ENCODE results near the gene OGFOD2.

Gene OGFOD2

GRCh38 chr12:122974892-122975789 lies at the start of gene OGFOD2:
TSS of gene OGFOD2 (plus strand) at chr12:122975244. CDS start at chr12:122975252, 8 bp downstream.
- peak within 1 kb of the TSS; percentile 97 for H3K27ac ChIP-seq (ENCODE audit: low read length)
- H3K9ac ChIP-seq (ENCODE audit: low read length in 2 of 2): peak within 1 kb of the TSS; percentile 95 to 96
- peak within 1 kb of the TSS; percentile 85 to 98 for H3K4me3 ChIP-seq (ENCODE audit: low read length in 2 of 2)
- H3K4me1 ChIP-seq (ENCODE audit: control insufficient read depth, insufficient read depth, low read length): peaks cover 40% of the 10 kb centered on the region
- H3K36me3 ChIP-seq (ENCODE audit: control insufficient read depth in 2 of 2, insufficient read depth in 2 of 2, low read length in 2 of 2): peaks cover 0 to 9% of the 10 kb centered on the region in 2 donors
- no peaks in the 10 kb centered on the region for H3K27me3 ChIP-seq (ENCODE audit: control insufficient read depth in 1 of 2, insufficient read depth in 2 of 2, low read length in 2 of 2)
- no peaks in the 10 kb centered on the region for H3K9me3 ChIP-seq (ENCODE audit: control insufficient read depth in 2 of 2, low read length in 2 of 2)

GRCh38 chr12:122927756-122928403 lies 47.2 kb upstream of the OGFOD2 start:
- H3K36me3 ChIP-seq (ENCODE audit: control insufficient read depth in 2 of 2, insufficient read depth in 2 of 2, low read length in 2 of 2): peaks cover 0 to 2% of the 10 kb centered on the region in 2 donors
- H3K4me3 ChIP-seq (ENCODE audit: low read length in 2 of 2): no peak overlapping the region
- no peaks in the 10 kb centered on the region for H3K9me3 ChIP-seq (ENCODE audit: control insufficient read depth in 2 of 2, low read length in 2 of 2)
- H3K27me3 ChIP-seq (ENCODE audit: control insufficient read depth in 1 of 2, insufficient read depth in 2 of 2, low read length in 2 of 2): no peaks in the 10 kb centered on the region
- no peaks in the 10 kb centered on the region for H3K4me1 ChIP-seq (ENCODE audit: control insufficient read depth, insufficient read depth, low read length)
- no peak overlapping the region for H3K27ac ChIP-seq (ENCODE audit: low read length)
- no peak overlapping the region for H3K9ac ChIP-seq (ENCODE audit: low read length in 2 of 2)

GRCh38 chr12:122928404-122929147 lies 46.5 kb upstream of the OGFOD2 start:
- H3K36me3 ChIP-seq (ENCODE audit: control insufficient read depth in 2 of 2, insufficient read depth in 2 of 2, low read length in 2 of 2): peaks cover 0 to 2% of the 10 kb centered on the region in 2 donors
- H3K27me3 ChIP-seq (ENCODE audit: control insufficient read depth in 1 of 2, insufficient read depth in 2 of 2, low read length in 2 of 2): no peaks in the 10 kb centered on the region
- no peaks in the 10 kb centered on the region for H3K9me3 ChIP-seq (ENCODE audit: control insufficient read depth in 2 of 2, low read length in 2 of 2)
- no peaks in the 10 kb centered on the region for H3K4me1 ChIP-seq (ENCODE audit: control insufficient read depth, insufficient read depth, low read length)
- H3K9ac ChIP-seq (ENCODE audit: low read length in 2 of 2): no peak overlapping the region
- no peak overlapping the region for H3K4me3 ChIP-seq (ENCODE audit: low read length in 2 of 2)
- H3K27ac ChIP-seq (ENCODE audit: low read length): no peak overlapping the region

GRCh38 chr12:122929148-122929538 lies 45.9 kb upstream of the OGFOD2 start:
- Histone ChIP-seq H3K27ac (ENCODE audit: low read length) (no peak overlapping the region), H3K9me3 (ENCODE audit: control insufficient read depth in 2 of 2, low read length in 2 of 2) (no peaks in the 10 kb centered on the region), H3K4me3 (ENCODE audit: low read length in 2 of 2) (no peak overlapping the region), H3K9ac (ENCODE audit: low read length in 2 of 2) (no peak overlapping the region), H3K27me3 (ENCODE audit: control insufficient read depth in 1 of 2, insufficient read depth in 2 of 2, low read length in 2 of 2) (no peaks in the 10 kb centered on the region), H3K4me1 (ENCODE audit: control insufficient read depth, insufficient read depth, low read length) (no peaks in the 10 kb centered on the region), H3K36me3 (ENCODE audit: control insufficient read depth in 2 of 2, insufficient read depth in 2 of 2, low read length in 2 of 2) (peaks cover 0 to 2% of the 10 kb centered on the region in 2 donors)

GRCh38 chr12:122929812-122930211 lies 45.2 kb upstream of the OGFOD2 start:
- no peaks in the 10 kb centered on the region for H3K9me3 ChIP-seq (ENCODE audit: control insufficient read depth in 2 of 2, low read length in 2 of 2)
- H3K36me3 ChIP-seq (ENCODE audit: control insufficient read depth in 2 of 2, insufficient read depth in 2 of 2, low read length in 2 of 2): peaks cover 0 to 2% of the 10 kb centered on the region in 2 donors
- H3K4me1 ChIP-seq (ENCODE audit: control insufficient read depth, insufficient read depth, low read length): no peaks in the 10 kb centered on the region
- no peaks in the 10 kb centered on the region for H3K27me3 ChIP-seq (ENCODE audit: control insufficient read depth in 1 of 2, insufficient read depth in 2 of 2, low read length in 2 of 2)
- no peak overlapping the region for H3K9ac ChIP-seq (ENCODE audit: low read length in 2 of 2)
- no peak overlapping the region for H3K4me3 ChIP-seq (ENCODE audit: low read length in 2 of 2)
- no peak overlapping the region for H3K27ac ChIP-seq (ENCODE audit: low read length)

GRCh38 chr12:122932207-122932606 lies 42.8 kb upstream of the OGFOD2 start:
- no peak overlapping the region for H3K4me3 ChIP-seq (ENCODE audit: low read length in 2 of 2)

GRCh38 chr12:122934722-122935121 lies 40.3 kb upstream of the OGFOD2 start:
- peaks cover 0 to 5% of the 10 kb centered on the region in 2 donors for H3K36me3 ChIP-seq (ENCODE audit: control insufficient read depth in 2 of 2, insufficient read depth in 2 of 2, low read length in 2 of 2)
- no peaks in the 10 kb centered on the region for H3K27me3 ChIP-seq (ENCODE audit: control insufficient read depth in 1 of 2, insufficient read depth in 2 of 2, low read length in 2 of 2)

More at GRCh38 chr12:122932207-122932606, 42.8 kb upstream of the OGFOD2 start:
- Histone ChIP-seq H3K9me3 (ENCODE audit: control insufficient read depth in 2 of 2, low read length in 2 of 2) (no peaks in the 10 kb centered on the region), H3K27ac (ENCODE audit: low read length) (no peak overlapping the region), H3K9ac (ENCODE audit: low read length in 2 of 2) (no peak overlapping the region), H3K27me3 (ENCODE audit: control insufficient read depth in 1 of 2, insufficient read depth in 2 of 2, low read length in 2 of 2) (no peaks in the 10 kb centered on the region), H3K36me3 (ENCODE audit: control insufficient read depth in 2 of 2, insufficient read depth in 2 of 2, low read length in 2 of 2) (peaks cover 0 to 2% of the 10 kb centered on the region in 2 donors), H3K4me1 (ENCODE audit: control insufficient read depth, insufficient read depth, low read length) (no peaks in the 10 kb centered on the region)

GRCh38 chr12:122935318-122935717 lies 39.7 kb upstream of the OGFOD2 start:
- Histone ChIP-seq H3K9me3 (ENCODE audit: control insufficient read depth in 2 of 2, low read length in 2 of 2) (no peaks in the 10 kb centered on the region), H3K9ac (ENCODE audit: low read length in 2 of 2) (no peak overlapping the region), H3K4me3 (ENCODE audit: low read length in 2 of 2) (no peak overlapping the region), H3K36me3 (ENCODE audit: control insufficient read depth in 2 of 2, insufficient read depth in 2 of 2, low read length in 2 of 2) (peaks cover 0 to 5% of the 10 kb centered on the region in 2 donors), H3K27ac (ENCODE audit: low read length) (no peak overlapping the region), H3K4me1 (ENCODE audit: control insufficient read depth, insufficient read depth, low read length) (no peaks in the 10 kb centered on the region), H3K27me3 (ENCODE audit: control insufficient read depth in 1 of 2, insufficient read depth in 2 of 2, low read length in 2 of 2) (no peaks in the 10 kb centered on the region)

More at GRCh38 chr12:122934722-122935121, 40.3 kb upstream of the OGFOD2 start:
- Histone ChIP-seq H3K27ac (ENCODE audit: low read length) (no peak overlapping the region), H3K9me3 (ENCODE audit: control insufficient read depth in 2 of 2, low read length in 2 of 2) (no peaks in the 10 kb centered on the region), H3K4me1 (ENCODE audit: control insufficient read depth, insufficient read depth, low read length) (no peaks in the 10 kb centered on the region), H3K9ac (ENCODE audit: low read length in 2 of 2) (no peak overlapping the region), H3K4me3 (ENCODE audit: low read length in 2 of 2) (no peak overlapping the region)

- Histone ChIP-seq H3K4me3 (ENCODE audit: low read length in 2 of 2) (no peak overlapping the region), H3K4me1 (ENCODE audit: control insufficient read depth, insufficient read depth, low read length) (no peaks in the 10 kb centered on the region), H3K36me3 (ENCODE audit: control insufficient read depth in 2 of 2, insufficient read depth in 2 of 2, low read length in 2 of 2) (peaks cover 0 to 3% of the 10 kb centered on the region in 2 donors), H3K9me3 (ENCODE audit: control insufficient read depth in 2 of 2, low read length in 2 of 2) (no peaks in the 10 kb centered on the region), H3K27ac (ENCODE audit: low read length) (no peak overlapping the region), H3K27me3 (ENCODE audit: control insufficient read depth in 1 of 2, insufficient read depth in 2 of 2, low read length in 2 of 2) (no peaks in the 10 kb centered on the region), H3K9ac (ENCODE audit: low read length in 2 of 2) (no peak overlapping the region)
These were observed 37.4 kb upstream of the OGFOD2 start for GRCh38 chr12:122937622-122938091.

- no peak overlapping the region for H3K4me3 ChIP-seq (ENCODE audit: low read length in 2 of 2)
- H3K27me3 ChIP-seq (ENCODE audit: control insufficient read depth in 1 of 2, insufficient read depth in 2 of 2, low read length in 2 of 2): no peaks in the 10 kb centered on the region
- peaks cover 3% of the 10 kb centered on the region for H3K4me1 ChIP-seq (ENCODE audit: control insufficient read depth, insufficient read depth, low read length)
- H3K9me3 ChIP-seq (ENCODE audit: control insufficient read depth in 2 of 2, low read length in 2 of 2): no peaks in the 10 kb centered on the region
- H3K36me3 ChIP-seq (ENCODE audit: control insufficient read depth in 2 of 2, insufficient read depth in 2 of 2, low read length in 2 of 2): peaks cover 0 to 3% of the 10 kb centered on the region in 2 donors
- H3K27ac ChIP-seq (ENCODE audit: low read length): no peak overlapping the region
- H3K9ac ChIP-seq (ENCODE audit: low read length in 2 of 2): no peak overlapping the region
These were observed 35.9 kb upstream of the OGFOD2 start for GRCh38 chr12:122939125-122939524.
